Adipose tissue (tissue), 3 donors: Measurements from ENCODE around the gene SHMT1. TPM values are rescaled to one million over a fixed set of nuclear protein-coding genes. Genes with fewer than 3 reads are reported as not detected.
"Not testable (repeated sequence)": the region's sequence is repeated elsewhere in the genome, so short reads cannot be mapped to it uniquely, and the experiment has no call there.

Experiments
- H3K27ac ChIP-seq: one replicate; pipeline ENCODE4 v1.5.1; 2013; ENCODE audit warnings: low read depth, low read length
- WGBS, 3 donors: extraction: QIAGEN DNeasy Blood & Tissue Kit; methylation state at CpG; one replicate each; pipeline ENCODE4 v1.1.7; 2013; 5-methylcytosine and 5-hydroxymethylcytosine counted together
- polyA plus RNA-seq, 3 donors: library from polyadenylated mRNA; stranded (reverse); fragments of 200-250 nt; gene quantifications; one replicate each; pipeline ENCODE4 v1.2.3, GENCODE V29; 2013
- donor health status: healthy with polysubstance abuse.
- donor health status: Bipolar disorder and iron deficiency.
- donor health status: healthy.

SHMT1 gene
- polyA plus RNA-seq, 3 donors, result 13.7 to 168 (median 58.8) TPM

- not testable (repeated sequence) for H3K27ac ChIP-seq
Measured at GRCh38 chr17:18338158-18338557, 25.2 kb downstream of the SHMT1 start.

GRCh38 chr17:18332909-18333489, 30.4 kb downstream of the SHMT1 start:
- 74 to 90% (median 89%) methylated on average over 4 of the region's 4 CpGs for WGBS, 3 donors
- no peak overlapping the region for H3K27ac ChIP-seq

More at GRCh38 chr17:18338158-18338557, 25.2 kb downstream of the SHMT1 start:
- 94 to 99% (median 94%) methylated on average over 17 to 24 of the region's 25 CpGs for WGBS, 3 donors

GRCh38 chr17:18331879-18332278, 31.5 kb downstream of the SHMT1 start:
- WGBS, 3 donors, result 86 to 88% (median 88%) methylated on average over 9 of the region's 9 CpGs
- H3K27ac ChIP-seq, result no peak overlapping the region

GRCh38 chr17:18328643-18329204, 34.6 kb downstream of the SHMT1 start:
- WGBS, 3 donors, result 87 to 97% (median 93%) methylated on average over 8 to 9 of the region's 9 CpGs
- H3K27ac ChIP-seq, result no peak overlapping the region

- no peak overlapping the region for H3K27ac ChIP-seq
- 90 to 92% (median 91%) methylated on average over 10 of the region's 10 CpGs for WGBS, 3 donors
Measured at GRCh38 chr17:18327556-18327955, 35.8 kb downstream of the SHMT1 start.

GRCh38 chr17:18327093-18327492, 36.3 kb downstream of the SHMT1 start:
- no peak overlapping the region for H3K27ac ChIP-seq
- 67 to 83% (median 70%) methylated on average over 2 of the region's 2 CpGs for WGBS, 3 donors

GRCh38 chr17:18326572-18326971, 36.8 kb downstream of the SHMT1 start:
- 94 to 96% (median 94%) methylated on average over 6 of the region's 6 CpGs for WGBS, 3 donors
- no peak overlapping the region for H3K27ac ChIP-seq

- no peak overlapping the region for H3K27ac ChIP-seq
- 96 to 100% (median 100%) methylated on average over 2 of the region's 2 CpGs for WGBS, 3 donors
Measured at GRCh38 chr17:18326039-18326438, 37.3 kb downstream of the SHMT1 start.

GRCh38 chr17:18324140-18325050, 39.0 kb downstream of the SHMT1 start:
- WGBS, 3 donors, result 84 to 88% (median 87%) methylated on average over 27 of the region's 27 CpGs
- no peak overlapping the region for H3K27ac ChIP-seq

- no peak overlapping the region for H3K27ac ChIP-seq
- WGBS, 3 donors, result 90 to 93% (median 90%) methylated on average over 16 of the region's 16 CpGs
Measured at GRCh38 chr17:18323507-18324139, 39.7 kb downstream of the SHMT1 start.

GRCh38 chr17:18323007-18323406, 40.3 kb downstream of the SHMT1 start:
- no peak overlapping the region for H3K27ac ChIP-seq
- WGBS, 3 donors, result 63 to 68% (median 65%) methylated on average over 3 of the region's 3 CpGs

GRCh38 chr17:18322522-18322921, 40.8 kb downstream of the SHMT1 start:
- no peak overlapping the region for H3K27ac ChIP-seq
- 82 to 94% (median 94%) methylated on average over 12 of the region's 12 CpGs for whole genome bisulfite sequencing, 3 donors

- WGBS, 3 donors, result 70 to 79% (median 77%) methylated on average over 5 of the region's 5 CpGs
- H3K27ac ChIP-seq, result no peak overlapping the region
Measured at GRCh38 chr17:18321309-18321708, 42.0 kb downstream of the SHMT1 start.

- no peak overlapping the region for H3K27ac ChIP-seq
- WGBS, 3 donors, result 85 to 88% (median 86%) methylated on average over 7 of the region's 7 CpGs
Measured at GRCh38 chr17:18320301-18320700, 43.0 kb downstream of the SHMT1 start.

- no peak overlapping the region for H3K27ac ChIP-seq
- WGBS, 3 donors, result 63 to 71% (median 68%) methylated on average over 13 of the region's 13 CpGs
Measured at GRCh38 chr17:18319604-18320256, 43.6 kb downstream of the SHMT1 start.

GRCh38 chr17:18318771-18319450, 44.4 kb downstream of the SHMT1 start:
- WGBS, 3 donors, result 81 to 86% (median 83%) methylated on average over 18 of the region's 18 CpGs

GRCh38 chr17:18318117-18318516, 45.2 kb downstream of the SHMT1 start:
- no peak overlapping the region for H3K27ac ChIP-seq
- 77 to 91% (median 84%) methylated on average over 7 of the region's 7 CpGs for WGBS, 3 donors

More at GRCh38 chr17:18318771-18319450, 44.4 kb downstream of the SHMT1 start:
- H3K27ac ChIP-seq, result no peak overlapping the region

GRCh38 chr17:18315961-18316360, 47.4 kb downstream of the SHMT1 start:
- WGBS, 3 donors, result 60 to 74% (median 68%) methylated on average over 11 of the region's 11 CpGs
- H3K27ac ChIP-seq, result no peak overlapping the region
